ENCODE data around the gene SNAPIN. TPM values are rescaled to one million over a fixed set of nuclear protein-coding genes. Genes with fewer than 3 reads are reported as not detected.

Gene SNAPIN
- total and polyA plus RNA-seq, 9 of the 15 experiments (the other 6 are each of a cell fraction or from before 2014, with no cell fraction given), result 11.2 to 43.9 (median 32.3) TPM

- TF ChIP-seq, protein P1, sequence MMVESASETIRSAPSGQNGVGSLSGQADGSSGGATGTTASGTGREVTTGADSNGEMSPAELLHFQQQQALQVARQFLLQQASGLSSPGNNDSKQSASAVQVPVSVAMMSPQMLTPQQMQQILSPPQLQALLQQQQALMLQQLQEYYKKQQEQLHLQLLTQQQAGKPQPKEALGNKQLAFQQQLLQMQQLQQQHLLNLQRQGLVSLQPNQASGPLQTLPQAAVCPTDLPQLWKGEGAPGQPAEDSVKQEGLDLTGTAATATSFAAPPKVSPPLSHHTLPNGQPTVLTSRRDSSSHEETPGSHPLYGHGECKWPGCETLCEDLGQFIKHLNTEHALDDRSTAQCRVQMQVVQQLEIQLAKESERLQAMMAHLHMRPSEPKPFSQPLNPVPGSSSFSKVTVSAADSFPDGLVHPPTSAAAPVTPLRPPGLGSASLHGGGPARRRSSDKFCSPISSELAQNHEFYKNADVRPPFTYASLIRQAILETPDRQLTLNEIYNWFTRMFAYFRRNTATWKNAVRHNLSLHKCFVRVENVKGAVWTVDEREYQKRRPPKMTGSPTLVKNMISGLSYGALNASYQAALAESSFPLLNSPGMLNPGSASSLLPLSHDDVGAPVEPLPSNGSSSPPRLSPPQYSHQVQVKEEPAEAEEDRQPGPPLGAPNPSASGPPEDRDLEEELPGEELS (CRISPR knock-in tag; IDR thresholded peaks at IDR 0.05; ENCODE audit: borderline replicate concordance), result peak; percentile 69; the same call in 1 of the 2 replicates
- TF ChIP-seq JUND (IDR thresholded peaks at IDR 0.05; ENCODE audit: borderline replicate concordance, low read depth, low read length) (peak; percentile 83), JUND (tag; IDR thresholded peaks at IDR 0.05; ENCODE audit: borderline replicate concordance, low read depth, low read length) (peak; percentile 82; the same call in 2 of the 3 replicates), MTA1 (IDR thresholded peaks at IDR 0.05; ENCODE audit: borderline replicate concordance) (no peak), NR2C1 (IDR thresholded peaks at IDR 0.05) (peak; percentile 45; the same call in 1 of the 2 replicates), NR2C1 (tag; IDR thresholded peaks at IDR 0.05) (0 out of 2 replicates have a peak, but pooled peaks have one; percentile 17), NFIC (IDR thresholded peaks at IDR 0.05) (peak; percentile 57; the same call in 1 of the 2 replicates), ZNF785 (CRISPR knock-in tag; IDR thresholded peaks at IDR 0.05) (no peak), SAP30 (IDR thresholded peaks at IDR 0.05; ENCODE audit: borderline replicate concordance, insufficient read depth, low read depth, low read length, poor library complexity, severe bottlenecking) (peak; percentile 68), L3MBTL2 (IDR thresholded peaks at IDR 0.05) (peak; percentile 68), HEY1 (CRISPR knock-in tag; IDR thresholded peaks at IDR 0.05; ENCODE audit: borderline replicate concordance) (peak; percentile 62; the same call in 1 of the 2 replicates), NR4A1 (CRISPR knock-in tag; IDR thresholded peaks at IDR 0.05) (no peak), NR4A1 (tag; IDR thresholded peaks at IDR 0.05) (0 out of 2 replicates have a peak, but pooled peaks have one; percentile 20), TAF1 (IDR thresholded peaks at IDR 0.05; ENCODE audit: control insufficient read depth, extremely low read depth, insufficient read depth, low read length, severe bottlenecking) (peak; percentile 91), ELF1 (tag; IDR thresholded peaks at IDR 0.05) (peak; percentile 49; the same call in 1 of the 2 replicates), PPARD (CRISPR knock-in tag; IDR thresholded peaks at IDR 0.05) (no peak), RCOR1 (IDR thresholded peaks at IDR 0.05; ENCODE audit: borderline replicate concordance in 1 of 2, low read depth in 2 of 2, low read length in 2 of 2) (peak in 1 of 2 experiments; percentile 4; a peak in 1 of 4 replicates), EWSR1 (IDR thresholded peaks at IDR 0.05; ENCODE audit: borderline replicate concordance, low read depth, partially characterized antibody) (no peak), TARDBP (IDR thresholded peaks at IDR 0.05) (no peak), NEUROD1 (IDR thresholded peaks at IDR 0.05; ENCODE audit: borderline replicate concordance, low read depth, low read length, partially characterized antibody) (peak; percentile 27), MAFK (IDR thresholded peaks at IDR 0.05; ENCODE audit: low read length) (peak; percentile 7; the same call in 1 of the 2 replicates), ESRRA (IDR thresholded peaks at IDR 0.05; ENCODE audit: borderline replicate concordance, low read depth) (peak; percentile 57; the same call in 1 of the 2 replicates), MIER1 (IDR thresholded peaks at IDR 0.05; ENCODE audit: low read depth) (no peak), EGR1 (conservative IDR thresholded peaks at IDR 0.05) (peak; percentile 72)
Measured at GRCh38 chr1:153633754-153634665, 24.5 kb upstream of the SNAPIN start, which contains the start of gene CHTOP (continued).

Data from K562 (cell line).